GM21737 (cell line): ENCODE measurements around the gene TEX28.
"Not testable (repeated sequence)": the region's sequence is repeated elsewhere in the genome, so short reads cannot be mapped to it uniquely, and the experiment has no call there.

Experiments used
- ATAC-seq: cut with Tn5 transposase; IDR thresholded peaks from one replicate; pipeline ENCODE4 v1.9.1; 2021; ENCODE audit warnings: mild to moderate bottlenecking, moderate library complexity; ENCODE audit not compliant: unreplicated experiment

The TEX28 gene

DNA sequence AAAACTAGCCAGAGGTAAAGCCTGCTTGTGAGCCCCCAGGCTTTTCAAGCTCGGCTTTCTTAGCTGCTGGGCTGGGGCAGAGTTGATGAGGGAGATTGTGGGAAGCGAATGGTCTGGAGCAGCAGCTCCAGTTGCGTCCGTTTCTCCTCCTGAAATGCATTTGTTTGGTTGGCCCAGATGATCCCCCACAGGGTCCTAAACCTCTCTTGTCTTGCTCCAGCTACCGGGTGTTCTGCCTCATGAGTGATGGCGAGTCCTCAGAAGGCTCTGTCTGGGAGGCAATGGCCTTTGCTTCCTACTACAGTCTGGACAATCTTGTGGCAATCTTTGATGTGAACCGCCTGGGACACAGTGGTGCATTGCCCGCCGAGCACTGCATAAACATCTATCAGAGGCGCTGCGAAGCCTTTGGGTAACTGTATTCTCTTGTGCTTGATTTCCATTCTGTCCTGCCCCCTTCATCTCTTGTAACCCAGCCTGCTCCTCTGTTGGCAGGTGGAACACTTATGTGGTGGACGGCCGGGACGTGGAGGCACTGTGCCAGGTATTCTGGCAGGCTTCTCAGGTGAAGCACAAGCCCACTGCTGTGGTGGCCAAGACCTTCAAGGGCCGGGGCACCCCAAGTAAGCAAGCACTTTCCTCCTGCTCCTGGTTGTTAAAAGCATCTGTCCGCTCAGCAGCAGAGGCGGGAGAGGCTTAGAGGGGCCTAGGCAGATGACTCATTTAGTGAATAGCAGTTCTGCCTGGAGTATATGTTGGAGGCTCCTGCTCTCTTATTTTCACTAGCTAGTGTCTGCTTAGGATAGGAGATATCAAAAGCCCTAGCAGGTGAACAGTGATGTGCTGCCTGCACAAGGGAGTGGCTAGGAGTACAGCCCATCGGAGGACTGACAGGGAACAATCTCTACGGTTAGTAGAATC lies 16.0 kb upstream of the TEX28 start:
- ATAC-seq = no peak

- no peak for ATAC-seq
Observed at GRCh38 chrX:154309041-154309775, 14.3 kb upstream of the TEX28 start.

- no peak for ATAC-seq
Observed at GRCh38 chrX:154308108-154308946, 13.4 kb upstream of the TEX28 start.

GRCh38 chrX:154307202-154307601 lies 12.3 kb upstream of the TEX28 start:
- no peak for ATAC-seq

DNA sequence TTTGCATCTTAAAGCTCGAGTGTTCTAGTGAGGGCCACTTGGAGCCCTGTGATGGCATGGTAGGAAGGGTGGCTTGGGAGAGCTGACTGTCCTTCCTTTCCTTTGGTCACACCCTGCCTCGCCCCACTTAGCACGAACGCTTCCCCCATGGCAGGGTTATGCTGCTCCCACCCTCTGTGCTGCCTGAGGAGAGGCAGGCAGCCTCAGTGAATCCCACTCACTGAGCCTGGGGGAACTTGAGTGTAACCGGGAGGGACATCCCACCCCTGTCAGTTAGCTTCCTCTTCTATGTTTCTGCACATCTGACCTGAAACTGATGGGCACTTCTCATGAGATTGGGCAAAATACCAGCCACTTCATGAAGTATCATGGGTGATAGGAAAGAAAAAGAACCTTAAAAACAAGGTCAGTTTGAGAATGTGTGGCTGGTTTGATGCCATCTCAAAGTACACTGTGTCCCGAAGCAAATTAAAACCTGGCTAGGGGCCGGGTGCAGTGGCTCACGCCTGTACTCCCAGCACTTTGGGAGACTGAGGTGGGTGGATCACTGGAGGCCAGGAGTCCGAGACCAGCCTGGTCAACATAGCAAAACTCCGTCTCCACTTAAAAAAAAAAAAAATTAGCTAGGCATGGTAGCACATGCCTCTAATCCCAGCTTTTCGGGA lies 10.7 kb upstream of the TEX28 start:
- no peak for ATAC-seq

GRCh38 chrX:154304846-154305245 lies 9.9 kb upstream of the TEX28 start:
- ATAC-seq = no peak

GRCh38 chrX:154303476-154303875 lies 8.6 kb upstream of the TEX28 start:
- ATAC-seq = no peak

GRCh38 chrX:154302998-154303397 lies 8.1 kb upstream of the TEX28 start:
- not testable (repeated sequence) for ATAC-seq

DNA sequence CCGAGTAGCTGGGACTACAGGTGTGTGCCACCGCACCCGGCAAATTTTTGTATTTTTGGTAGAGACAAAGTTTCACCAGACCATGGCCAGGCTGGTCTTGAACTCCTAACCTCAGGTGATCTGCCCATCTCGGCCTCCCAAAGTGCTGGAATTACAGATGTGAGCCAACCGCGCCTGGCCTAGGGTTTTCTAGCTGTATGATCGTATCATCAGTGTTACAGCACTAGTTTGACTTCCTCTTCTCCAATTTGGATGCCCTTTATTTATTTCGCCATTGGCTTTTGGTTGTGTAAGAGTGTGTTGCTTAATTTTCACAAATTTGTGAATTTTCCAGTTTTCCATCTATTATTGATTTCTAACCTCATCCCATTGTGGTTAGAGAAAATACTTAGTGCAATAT lies 5.9 kb upstream of the TEX28 start:
- no peak for ATAC-seq

DNA sequence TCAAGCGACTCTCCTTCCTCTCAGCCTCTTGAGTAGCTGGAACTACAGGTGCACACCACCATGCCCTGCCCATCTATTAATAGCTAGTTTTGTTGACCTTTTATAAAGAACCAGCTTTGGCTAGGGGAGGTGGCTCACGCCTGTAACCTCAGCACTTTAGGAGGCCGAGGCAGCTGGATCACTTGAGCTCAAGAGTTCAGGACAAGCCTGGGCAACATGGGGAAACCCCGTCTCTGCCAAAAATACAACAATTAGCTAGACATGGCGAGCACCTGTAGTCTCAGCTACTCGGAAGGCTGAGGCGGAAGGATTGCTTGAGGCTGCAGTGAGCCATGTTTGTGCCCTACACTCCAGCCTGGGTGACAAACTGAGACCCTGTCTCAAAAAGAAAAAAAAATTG lies 3.4 kb upstream of the TEX28 start:
- no peak for ATAC-seq

DNA sequence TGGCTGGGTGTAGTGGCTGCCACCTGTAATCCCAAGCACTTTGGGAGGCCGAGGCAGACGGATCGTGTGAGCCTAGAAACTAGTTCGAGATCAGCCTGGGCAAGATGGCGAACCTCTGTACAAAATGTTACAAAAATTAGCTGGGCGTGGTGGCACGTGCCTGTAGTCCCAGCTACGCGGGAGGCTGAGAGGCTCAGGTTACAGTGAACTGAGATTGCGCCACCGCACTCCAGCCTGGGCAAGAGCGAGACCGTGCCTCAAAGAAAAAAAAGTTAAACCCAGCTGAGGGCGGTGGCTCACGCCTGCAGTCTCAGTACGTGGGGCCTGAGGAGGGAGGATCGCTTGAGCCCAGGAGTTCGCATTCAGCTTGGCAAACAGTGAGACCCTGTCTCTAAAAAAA lies 1.8 kb upstream of the TEX28 start:
- no peak for ATAC-seq

GRCh38 chrX:154295664-154296310 lies 863 bp upstream of the TEX28 start, which contains the start of gene TKTL1:
TKTL1 (plus strand) TSS chrX:154295795; CDS start chrX:154295860, 65 bp downstream.
- no peak for ATAC-seq

- not testable (repeated sequence) for ATAC-seq
Observed at GRCh38 chrX:154286406-154286805, 8.5 kb downstream of the TEX28 start.

DNA sequence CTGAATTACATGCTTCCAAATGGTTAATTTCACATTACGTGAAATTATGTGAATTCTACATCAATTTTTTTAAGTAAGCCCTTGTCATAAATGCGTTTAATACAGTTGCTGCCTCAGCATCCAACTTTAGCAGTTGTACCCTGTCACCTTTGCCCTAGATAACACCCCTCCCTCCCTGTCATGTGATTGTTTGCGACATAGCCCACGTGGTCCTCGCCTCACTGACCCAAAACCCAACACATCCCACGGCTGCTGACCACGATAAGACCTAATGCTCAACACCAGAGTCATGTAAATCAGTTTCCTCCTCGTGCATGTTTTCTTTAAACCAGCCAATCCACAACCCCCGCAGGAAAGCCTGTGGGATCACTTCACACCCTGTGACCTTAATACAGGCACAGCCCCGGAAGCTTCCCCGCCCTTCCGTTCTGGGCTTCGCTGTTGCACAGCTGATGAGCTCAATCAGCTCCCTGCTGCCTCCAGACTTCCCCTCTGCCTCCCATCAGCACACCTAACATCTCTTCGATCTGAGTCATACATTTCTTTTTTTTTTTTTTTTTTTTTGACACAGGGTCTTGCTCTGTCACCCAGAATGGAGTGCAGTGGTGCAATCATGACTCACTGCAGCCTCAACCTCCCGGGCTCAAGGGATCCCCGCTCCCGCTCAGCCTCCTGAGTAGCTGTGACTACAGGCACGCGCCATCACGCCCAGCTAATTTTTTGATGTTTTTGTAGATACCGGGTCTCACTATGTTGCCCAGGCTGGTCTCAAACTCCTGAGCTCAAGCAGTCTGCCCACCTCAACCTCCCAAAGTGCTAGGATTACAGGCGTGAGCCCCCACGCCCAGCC lies 10.2 kb downstream of the TEX28 start:
- ATAC-seq = not testable (repeated sequence)

DNA sequence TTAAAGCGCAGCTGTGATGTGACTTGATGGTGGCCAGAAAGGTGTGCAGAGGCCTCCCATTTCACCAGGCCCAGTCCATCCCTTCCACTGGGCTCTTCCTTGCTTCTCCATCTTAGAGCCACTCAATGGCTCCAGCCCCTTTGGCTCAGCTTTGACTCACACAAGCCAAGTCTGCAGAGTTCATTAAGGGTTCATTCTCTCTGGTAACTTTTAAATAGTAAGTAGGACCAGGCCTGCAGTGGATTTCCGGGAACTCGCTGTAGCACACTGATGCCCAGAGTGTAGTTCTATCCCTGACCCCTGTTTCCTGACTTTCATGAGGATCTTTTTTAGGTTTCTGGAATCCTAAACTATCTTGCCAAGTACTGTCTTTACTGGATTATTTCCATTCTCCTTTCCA lies 25.7 kb downstream of the TEX28 start:
- not testable (repeated sequence) for ATAC-seq

GRCh38 chrX:154263072-154263471 lies 31.9 kb downstream of the TEX28 start:
- not testable (repeated sequence) for ATAC-seq

DNA sequence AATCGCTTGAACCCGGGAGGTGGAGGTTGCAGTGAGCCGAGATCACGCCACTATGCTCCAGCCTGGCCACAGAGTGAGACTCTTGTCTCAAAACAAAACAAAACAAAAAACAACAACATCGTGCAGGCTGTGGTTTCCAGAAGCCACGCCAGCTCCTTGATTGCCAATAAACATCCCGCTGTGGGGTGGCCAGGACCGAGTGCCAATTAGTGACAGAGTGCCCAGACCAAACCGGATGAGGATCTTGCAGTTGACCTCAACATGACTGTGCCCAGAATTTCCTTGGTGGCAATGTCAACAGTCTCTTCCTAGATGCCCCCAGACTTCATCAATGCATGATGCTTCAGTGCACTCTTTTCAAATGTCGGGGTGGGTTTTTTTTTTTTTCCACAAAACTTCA lies 36.2 kb downstream of the TEX28 start:
- ATAC-seq = not testable (repeated sequence)

DNA sequence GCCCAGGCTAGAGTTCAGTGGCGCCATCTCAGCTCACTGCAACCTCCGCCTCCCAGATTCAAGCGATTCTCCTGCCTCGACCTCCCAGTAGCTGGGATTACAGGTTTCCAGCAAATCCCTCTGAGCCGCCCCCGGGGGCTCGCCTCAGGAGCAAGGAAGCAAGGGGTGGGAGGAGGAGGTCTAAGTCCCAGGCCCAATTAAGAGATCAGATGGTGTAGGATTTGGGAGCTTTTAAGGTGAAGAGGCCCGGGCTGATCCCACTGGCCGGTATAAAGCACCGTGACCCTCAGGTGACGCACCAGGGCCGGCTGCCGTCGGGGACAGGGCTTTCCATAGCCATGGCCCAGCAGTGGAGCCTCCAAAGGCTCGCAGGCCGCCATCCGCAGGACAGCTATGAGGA lies 37.6 kb downstream of the TEX28 start, which contains the start of gene OPN1MW3:
Gene OPN1MW3 (plus strand): TSS at position 301 of the 400 bp plus-strand sequence. CDS start 38 bp downstream, at position 339.
- not testable (repeated sequence) for ATAC-seq

- not testable (repeated sequence) for ATAC-seq
Observed at GRCh38 chrX:154248076-154248475, 46.8 kb downstream of the TEX28 start.
